HG03159 (cell line): ENCODE data around the gene CD44.

Experiments
- ATAC-seq: cut with Tn5 transposase; IDR thresholded peaks from one replicate; pipeline ENCODE4 v1.9.1; 2021; ENCODE audit warnings: mild to moderate bottlenecking, moderate library complexity; ENCODE audit not compliant: unreplicated experiment

CD44 gene

DNA sequence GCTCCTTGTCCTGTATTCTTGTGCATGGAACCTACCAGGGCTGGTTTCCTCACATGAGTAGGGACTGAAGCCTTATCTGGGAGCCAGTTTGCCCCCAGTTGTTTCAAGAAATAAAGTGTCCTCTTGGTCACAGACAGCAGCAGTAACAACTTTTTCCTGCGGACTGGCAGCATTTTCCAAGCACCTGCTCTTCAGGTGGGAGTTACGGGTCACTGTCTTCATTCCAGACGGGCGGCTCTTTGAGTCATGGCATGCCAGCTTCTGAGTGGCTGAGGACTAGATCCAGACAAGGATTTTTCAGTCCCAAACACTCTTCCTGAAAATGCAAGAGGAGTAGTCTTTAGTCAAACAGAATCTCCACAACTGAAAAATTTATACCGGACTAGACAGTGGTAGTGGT, 2.7 kb upstream of the CD44 start:
- ATAC-seq = no peak

DNA sequence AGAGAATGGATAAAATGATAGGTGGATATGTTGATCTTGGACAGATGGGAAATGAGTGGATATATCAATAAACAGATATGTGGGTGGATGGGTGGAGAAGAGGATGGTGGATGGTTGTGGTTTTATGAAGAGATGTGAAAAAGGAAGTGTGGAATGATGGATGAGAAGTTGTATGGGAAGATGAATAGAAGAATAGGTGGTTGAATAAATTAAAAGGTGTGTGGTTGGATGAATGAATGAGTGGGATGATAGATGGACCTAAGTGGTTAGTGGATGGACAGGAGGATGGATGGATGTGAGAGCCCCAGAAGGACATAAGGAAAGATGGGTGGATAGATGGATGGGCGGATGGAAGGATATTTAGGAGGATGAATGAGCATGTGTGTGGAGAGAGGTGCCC, 913 bp upstream of the CD44 start:
- ATAC-seq = no peak

DNA sequence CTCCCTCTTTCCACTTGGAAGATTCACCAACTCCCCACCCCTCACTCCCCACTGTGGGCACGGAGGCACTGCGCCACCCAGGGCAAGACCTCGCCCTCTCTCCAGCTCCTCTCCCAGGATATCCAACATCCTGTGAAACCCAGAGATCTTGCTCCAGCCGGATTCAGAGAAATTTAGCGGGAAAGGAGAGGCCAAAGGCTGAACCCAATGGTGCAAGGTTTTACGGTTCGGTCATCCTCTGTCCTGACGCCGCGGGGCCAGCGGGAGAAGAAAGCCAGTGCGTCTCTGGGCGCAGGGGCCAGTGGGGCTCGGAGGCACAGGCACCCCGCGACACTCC, 397 bp upstream of the CD44 start:
- no peak for ATAC-seq

DNA sequence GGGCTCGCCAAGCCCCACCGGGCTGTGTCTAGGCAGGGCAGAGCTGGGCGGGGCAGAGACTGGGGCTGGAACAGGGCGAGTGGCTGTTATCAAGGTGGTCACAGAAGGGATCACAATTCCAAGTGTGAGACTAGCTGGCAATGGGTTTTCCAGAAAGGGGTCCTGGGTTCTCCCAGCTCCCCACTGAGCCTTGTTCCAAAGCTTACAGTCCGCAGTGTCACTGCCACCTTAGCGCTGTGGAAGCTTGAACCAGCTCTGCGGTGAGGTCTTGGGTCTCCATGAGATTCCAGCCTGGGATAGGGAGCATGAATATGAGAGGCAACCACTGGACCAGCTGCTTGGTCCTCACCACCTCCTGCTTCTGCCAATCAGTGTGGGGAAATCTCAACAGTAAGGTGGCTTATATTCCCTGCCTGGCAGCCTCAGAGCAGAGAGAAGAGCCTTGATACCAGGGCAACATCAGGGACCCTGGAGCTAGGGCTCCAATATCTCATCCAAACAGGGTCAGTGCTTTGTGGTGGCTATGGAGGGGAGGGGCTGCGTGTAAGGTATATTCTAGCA, 831 bp downstream of the CD44 start:
- ATAC-seq = no peak

DNA sequence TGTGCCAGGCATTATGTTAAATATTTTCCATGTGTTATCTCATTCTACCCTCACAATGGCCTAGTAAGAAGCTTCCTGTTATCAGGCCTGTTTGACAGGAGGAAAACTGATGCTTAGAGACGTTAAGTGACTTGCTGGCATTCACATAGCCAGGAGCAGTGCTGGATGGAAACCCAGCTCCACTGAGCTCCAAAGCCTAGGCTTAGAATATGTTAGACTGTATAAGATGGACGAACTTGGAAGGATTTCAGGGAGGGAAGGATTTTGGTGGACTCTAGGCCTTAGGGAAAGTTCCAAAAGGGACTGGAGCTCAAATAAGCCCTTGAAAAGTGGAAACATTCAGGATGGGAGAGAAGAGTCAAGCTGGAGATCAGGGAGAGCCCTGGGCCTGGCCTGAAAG, 2.1 kb downstream of the CD44 start:
- no peak for ATAC-seq

DNA sequence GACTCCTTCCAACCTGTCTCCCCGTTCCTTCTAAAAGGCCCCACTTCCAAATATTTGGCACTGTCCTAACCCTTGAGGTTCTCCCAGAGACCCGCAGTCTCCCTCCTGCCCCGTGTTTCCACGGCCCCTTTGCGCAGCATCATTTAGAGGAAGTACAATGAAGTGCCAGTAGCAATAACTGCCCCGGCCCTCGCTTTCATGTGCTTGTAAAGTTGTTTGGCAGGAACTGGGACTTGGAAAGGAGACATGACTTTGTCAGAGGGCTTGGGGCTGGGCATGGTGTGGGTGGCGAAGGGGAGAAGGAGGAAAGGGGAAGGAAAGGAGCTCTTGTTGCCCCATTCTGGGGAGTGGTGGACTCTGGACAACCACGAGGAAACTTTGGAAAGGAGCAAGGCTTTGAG, 2.6 kb downstream of the CD44 start:
- ATAC-seq = no peak

DNA sequence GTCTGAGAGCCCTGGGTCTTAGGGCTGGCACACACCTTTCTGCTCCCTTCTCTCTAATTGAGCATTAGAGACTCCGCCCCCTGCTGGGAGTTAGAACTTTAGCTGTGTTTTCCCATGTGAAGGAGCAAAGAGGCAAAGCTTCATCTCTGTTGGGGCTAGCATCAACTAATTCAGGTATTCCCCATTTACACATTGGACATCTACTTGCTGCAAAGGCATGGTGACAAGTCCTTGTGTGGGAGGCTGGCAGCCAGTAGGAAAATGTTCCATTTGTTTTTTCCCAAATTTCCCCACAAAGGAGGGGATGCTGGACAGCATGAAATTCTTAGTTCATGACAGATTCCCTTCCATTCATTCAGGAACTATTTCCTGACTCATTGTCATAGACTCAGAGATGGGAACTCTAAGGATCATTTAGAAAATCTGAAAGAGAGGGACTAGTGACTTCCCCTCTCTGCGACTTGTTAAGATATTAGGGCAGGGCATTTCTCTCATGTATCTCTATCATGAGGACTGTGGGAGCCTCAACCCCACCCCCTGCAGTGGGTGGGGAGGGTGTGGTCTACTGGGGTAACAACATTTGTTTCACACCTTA, 3.6 kb downstream of the CD44 start:
- ATAC-seq = no peak

DNA sequence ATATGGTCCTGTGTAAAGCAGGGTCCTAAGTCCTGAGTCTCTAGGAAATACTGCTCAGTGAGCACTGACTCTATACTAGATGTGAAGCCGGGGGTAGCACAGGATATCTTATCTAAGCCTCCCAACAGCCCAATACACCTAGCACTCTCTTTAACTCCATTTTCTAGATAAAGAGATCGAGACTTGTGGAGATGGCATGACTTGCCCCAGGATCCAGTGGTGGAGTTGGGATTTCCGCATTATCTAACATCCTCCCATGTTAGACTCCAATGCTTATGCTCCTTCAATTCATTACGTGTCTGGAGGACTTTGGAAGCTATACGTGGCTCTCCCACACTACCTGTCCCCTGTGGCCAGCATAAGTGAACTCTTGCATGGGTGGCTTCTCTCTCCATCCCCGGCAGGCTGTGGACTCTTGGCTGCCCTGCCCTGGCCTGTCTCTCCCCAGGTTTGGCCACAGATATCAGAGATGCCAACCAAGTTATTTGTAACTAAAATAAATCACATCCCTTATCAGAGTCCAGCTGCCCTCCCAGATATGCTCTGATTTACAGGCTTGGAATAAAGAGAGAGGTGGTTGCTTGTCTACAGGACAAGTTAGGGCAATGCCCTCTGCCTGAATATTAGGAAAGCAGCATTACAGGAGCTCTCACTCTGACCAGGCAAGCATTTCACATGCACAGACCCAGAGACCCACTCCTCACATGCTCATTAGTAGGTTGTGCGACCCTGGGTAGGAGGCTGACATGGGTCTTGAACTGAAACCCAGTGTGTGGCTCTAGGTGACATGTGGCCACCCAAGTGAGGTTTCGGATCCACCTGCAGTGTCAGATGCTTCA, 4.5 kb downstream of the CD44 start:
- no peak for ATAC-seq

DNA sequence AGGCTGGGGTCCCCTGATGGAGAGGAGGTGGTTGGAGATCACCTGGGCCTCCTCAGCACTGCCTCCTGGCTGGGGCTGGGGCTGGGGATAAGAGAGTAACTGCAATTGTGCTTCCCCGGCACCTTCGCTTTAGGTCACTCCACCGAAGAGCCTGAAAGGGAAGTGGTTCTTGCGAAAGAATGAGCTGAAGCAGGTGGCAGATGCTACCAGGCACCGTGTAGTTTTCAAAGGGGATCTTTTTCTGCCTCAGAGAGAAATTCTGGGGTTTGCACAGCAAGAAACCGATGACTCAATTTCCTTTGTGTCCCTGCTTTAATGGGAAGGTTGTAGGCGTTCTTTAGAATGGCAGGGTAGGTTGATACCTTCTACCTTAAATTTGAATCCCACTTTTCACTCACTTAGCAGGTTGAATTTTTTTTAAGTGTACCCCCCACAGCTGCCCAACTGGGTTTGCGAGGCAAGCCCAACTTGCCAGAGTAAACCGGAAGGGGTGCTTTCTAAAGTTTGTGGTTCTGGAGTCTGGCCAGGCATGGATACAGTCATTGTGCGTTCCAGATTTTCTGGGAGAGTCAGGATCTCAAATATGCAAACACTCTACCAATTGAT, 5.3 kb downstream of the CD44 start:
- ATAC-seq = peak; percentile 52

DNA sequence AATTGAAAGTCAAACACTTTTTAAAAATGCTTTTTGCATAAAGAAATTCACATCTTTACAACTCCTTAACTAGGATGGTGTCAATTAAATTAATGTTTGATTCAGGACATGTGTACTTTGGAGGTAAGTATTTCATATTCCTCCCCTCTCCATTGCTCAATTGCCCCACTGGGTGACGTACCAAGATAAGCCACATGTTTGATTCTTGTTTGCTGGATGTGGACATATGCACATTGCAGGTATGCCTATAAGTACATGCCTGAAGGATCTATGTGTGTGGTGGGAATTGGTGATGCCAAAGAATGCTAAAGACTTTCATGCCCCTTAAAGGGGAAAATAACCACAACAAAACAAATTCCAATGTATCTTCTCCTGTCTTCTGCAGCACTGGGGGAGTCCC, 5.8 kb downstream of the CD44 start:
- no peak for ATAC-seq

DNA sequence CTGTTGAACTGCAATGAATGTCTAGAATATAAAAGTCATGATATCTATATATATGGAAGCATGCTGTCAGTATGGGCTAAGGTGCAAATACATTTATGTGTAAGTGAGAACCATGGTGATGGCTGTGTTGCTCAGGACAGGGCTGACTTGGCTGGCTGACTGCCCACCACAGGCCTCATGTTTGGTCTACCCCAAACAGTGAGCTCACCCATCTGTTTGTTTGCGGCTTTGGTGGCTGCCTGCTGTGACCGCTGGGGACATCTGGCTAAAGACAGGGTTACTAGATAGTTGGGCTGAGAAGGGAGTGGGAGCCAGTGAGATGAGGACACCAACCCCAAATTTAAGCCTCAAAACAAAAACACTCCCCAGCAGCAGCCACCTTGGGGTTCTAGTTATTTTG, 6.3 kb downstream of the CD44 start:
- ATAC-seq = peak; percentile 53

DNA sequence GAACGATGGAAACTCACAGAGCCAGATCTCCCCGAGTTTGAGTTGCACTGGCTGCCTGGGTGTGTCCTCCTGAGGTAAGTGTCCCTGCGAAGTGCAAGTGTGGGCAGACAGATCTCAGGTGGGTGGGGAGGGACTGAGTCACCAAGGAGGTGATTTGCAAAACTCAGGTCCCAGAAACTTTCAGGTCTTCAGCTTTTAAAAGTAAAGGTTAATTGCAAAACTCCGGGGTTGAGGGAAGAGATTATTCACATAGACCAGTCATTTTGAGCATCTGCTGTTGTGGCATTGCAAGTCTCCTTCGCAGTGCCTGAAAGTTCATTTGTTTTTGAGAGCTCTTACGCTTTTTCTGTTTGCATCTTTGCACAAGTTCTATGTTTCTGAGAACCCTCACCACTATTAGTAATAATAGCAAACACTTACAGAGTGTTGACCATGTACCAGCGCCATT, 7.1 kb downstream of the CD44 start:
- ATAC-seq = peak; percentile 27

DNA sequence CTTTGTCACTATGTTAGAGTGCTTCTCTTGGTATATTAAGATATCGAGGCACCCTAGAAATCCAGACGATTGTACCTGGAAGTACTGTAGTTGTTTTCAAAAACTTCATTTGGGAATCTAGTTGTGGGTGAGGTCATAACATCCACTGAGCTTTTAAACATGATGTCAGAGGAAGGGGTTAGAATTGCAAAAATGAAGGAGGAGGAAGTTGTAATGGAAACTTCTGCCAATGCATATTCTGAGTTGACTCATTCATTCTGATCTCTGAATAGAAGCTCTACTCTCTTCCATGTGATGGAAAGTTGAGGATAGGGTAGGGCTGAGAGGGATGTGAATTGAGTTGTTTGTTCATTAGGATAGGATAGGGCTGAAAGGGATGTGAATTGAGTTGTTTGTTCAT, 7.7 kb downstream of the CD44 start:
- ATAC-seq = no peak

DNA sequence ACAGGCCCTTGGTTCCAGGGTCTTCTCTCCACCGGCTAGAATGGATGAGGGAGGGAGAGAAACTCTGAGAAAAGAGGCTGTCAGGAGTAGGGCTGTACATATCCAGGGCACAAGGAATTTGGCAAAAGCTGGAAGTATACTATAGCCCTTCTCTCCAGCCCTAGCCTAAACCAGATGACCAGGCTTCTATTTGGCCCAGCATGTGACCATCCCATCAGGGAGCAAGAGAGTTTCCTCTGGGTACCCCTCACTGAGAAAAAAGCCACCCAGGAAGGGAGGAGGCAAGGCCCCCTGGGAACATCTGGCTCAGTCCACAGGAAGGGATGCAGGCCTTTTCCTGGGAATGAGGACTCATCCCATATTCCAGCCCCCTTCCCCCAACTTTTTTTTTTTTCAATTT, 8.3 kb downstream of the CD44 start:
- ATAC-seq = no peak

DNA sequence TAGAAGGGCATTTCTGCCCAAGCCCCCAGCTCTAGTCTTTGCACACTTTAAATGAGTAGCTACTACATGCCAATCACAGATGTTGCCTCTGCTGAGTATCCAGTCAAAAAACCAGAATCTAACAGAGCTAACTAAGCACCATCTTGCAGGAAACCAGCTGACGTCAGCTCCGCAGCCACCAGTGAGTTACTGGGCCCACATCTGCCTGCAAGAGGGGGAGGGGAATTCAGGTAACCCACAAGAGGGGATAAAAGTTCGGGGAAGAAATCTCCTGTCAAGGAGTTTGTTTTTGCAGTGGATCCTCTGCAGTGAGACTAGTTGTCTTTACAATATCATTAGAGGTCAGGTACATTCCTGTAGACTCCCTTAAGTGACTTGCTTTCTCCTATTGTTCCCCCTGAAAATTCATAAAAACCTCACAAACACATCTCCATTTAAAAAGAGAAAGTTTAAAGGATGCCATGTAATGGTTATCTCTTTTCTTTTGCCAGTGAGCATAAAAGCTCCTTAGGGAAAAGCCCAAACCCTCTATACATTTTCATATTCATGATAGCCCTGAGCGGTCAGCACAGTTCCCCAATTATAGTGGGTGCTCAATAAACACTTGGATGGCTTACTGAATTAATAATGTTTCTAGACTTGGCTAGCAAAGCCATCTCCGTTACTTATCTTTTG, 9.3 kb downstream of the CD44 start:
- ATAC-seq = no peak

DNA sequence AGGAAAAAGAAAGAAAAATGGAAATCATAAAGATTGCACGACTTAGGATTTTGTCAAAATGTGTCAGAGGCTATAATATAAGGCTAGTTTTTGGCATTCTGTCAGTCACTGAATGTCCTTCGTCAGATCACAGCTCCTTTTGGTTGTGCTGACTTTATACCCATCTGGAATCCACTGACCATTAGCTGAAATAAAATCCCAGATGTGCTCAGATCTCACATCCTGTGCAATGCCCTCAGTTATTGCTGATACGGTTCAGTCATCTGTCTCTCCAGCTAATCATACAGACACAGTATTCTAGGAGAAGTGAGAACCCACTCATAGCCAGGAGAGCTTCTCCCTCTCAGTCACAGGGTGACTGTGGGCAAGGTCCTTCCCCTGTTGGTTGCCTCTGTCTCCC, 11.5 kb downstream of the CD44 start:
- no peak for ATAC-seq

DNA sequence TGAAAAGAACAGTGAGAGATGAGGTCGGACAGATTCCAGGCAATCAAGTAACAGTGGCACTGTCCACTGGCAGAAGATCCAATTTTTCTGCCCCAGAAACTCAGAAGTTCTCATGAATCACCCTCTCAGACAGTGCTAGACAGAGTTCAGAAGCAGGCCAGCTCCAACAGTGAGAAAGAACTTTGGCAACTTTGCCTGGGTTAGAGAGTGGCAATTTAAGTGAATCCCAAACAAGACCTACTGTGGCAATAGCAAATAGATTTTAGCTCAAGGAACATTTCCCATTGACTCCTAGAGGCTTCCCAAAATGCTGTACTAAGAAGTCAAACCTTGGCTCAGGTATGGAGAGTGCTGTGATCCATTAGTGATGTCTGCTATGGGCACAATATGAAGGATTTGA, 12.3 kb downstream of the CD44 start:
- ATAC-seq = no peak

DNA sequence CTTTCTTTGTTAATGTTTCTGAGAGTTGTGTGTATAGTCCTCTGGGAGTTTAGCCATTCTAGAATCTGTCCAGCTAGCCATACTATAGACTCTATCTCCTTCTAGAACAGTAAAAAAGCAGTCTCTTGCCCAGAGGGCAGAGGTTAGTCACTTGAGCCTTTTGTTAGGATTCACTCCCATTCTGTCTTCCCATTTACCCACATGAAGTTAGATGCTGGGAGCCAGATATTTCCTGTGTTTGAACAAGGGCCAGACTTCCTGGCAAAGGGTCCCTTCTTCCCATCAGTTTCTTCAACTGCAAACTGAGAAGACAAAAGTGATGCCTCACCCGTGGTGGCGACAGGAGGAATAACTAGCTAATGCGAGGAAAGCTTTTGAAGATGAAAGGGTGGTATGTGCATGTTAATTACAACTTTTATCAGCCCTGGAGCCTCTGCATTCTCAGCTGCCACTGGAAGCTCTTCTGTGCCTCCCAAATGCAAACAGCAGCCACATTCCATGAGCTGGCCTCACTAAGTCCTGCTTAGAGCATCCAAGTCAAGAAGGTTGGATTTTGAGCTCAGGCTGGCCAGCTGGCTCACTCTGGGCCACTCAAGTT, 12.8 kb downstream of the CD44 start:
- no peak for ATAC-seq

DNA sequence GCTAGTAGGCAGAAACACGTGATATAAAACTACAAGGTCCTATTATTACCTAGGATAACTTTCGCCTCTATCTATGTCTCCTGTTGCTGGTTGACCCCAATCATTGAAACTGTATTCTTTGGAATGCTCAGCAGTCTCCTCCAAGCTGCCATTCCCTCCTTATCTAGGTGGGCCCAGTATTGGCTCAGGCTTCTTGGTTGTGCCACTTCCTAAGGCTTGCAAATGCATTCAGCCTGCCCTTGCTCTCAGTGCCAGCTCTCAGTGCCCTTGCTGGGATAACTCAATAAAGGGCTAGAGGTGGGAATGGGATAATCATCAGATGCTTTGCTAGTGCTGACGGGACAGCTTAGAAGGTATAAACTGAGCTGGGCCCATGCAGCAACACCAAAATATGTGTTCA, 13.6 kb downstream of the CD44 start:
- no peak for ATAC-seq

DNA sequence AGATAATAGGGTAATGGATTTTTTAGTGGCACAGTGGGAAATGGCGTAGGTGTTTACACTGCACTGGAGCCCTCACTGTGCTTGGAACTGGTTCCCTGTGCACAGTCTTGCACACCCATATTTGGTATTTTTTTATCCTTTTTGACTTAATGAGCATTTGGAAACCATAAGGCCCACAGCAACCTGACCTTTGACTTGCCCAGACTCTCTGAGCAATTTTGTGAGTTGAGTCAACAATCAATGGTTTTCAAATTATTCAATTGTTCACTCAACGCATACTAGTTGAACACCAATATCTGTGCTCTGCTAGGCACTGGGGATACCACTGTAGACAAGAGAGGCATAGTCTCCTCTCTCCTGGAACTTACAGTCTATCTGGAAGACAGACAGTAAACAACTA, 14.3 kb downstream of the CD44 start:
- no peak for ATAC-seq

DNA sequence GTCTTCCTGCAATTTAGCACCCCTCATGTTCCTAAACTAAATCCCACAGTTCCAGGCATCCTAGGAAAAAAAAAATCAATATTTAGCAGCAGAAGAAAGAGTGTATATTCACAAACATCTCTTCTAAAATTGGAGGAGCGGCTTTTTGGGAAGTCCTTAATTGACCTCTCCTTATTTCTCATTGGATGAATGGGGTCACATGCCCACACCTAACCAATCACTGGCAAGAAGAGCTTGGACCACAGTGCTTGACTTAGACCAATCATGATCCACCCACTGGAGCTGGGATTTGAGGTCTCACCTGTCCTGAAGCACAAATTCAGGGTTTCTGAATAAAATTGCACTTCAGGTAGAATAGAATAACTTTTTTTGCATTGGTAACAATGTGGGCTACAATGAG, 16.0 kb downstream of the CD44 start:
- no peak for ATAC-seq
